UCSD-AML1 (cell line): ENCODE data around the gene TRAPPC5.

Source experiments
- DNase-seq: peaks from one replicate; lab custom pipeline; 2025; ENCODE audit not compliant: unreplicated experiment; lab: John Stamatoyannopoulos, UW

Gene TRAPPC5

GRCh38 chr19:7699003-7699402, 18.4 kb downstream of the TRAPPC5 start:
- DNase-seq: no peak

GRCh38 chr19:7699417-7700401, 19.1 kb downstream of the TRAPPC5 start:
- DNase-seq: no peak

GRCh38 chr19:7701049-7701653, 20.5 kb downstream of the TRAPPC5 start:
- no peak for DNase-seq

GRCh38 chr19:7701654-7702457, 21.2 kb downstream of the TRAPPC5 start, which contains the start of gene FCER2:
Gene FCER2 (minus strand): TSS chr19:7702131. CDS start chr19:7699760, 2,371 bp downstream.
- no peak for DNase-seq

GRCh38 chr19:7703332-7703731, 22.7 kb downstream of the TRAPPC5 start:
- DNase-seq: no peak

GRCh38 chr19:7704280-7705060, 23.8 kb downstream of the TRAPPC5 start:
- no peak for DNase-seq

GRCh38 chr19:7705387-7706187, 25.0 kb downstream of the TRAPPC5 start:
- peak; percentile 58 for DNase-seq

- no peak for DNase-seq
Observed at GRCh38 chr19:7706188-7706954, 25.7 kb downstream of the TRAPPC5 start.

GRCh38 chr19:7706955-7707456, 26.4 kb downstream of the TRAPPC5 start:
- no peak for DNase-seq

GRCh38 chr19:7709932-7710460, 29.4 kb downstream of the TRAPPC5 start:
- DNase-seq: no peak

- DNase-seq: no peak
Observed at GRCh38 chr19:7710616-7711015, 30.0 kb downstream of the TRAPPC5 start.

- no peak for DNase-seq
Observed at GRCh38 chr19:7715671-7716070, 35.0 kb downstream of the TRAPPC5 start.

- no peak for DNase-seq
Observed at GRCh38 chr19:7716762-7717161, 36.1 kb downstream of the TRAPPC5 start.

- no peak for DNase-seq
Observed at GRCh38 chr19:7718668-7719067, 38.0 kb downstream of the TRAPPC5 start.

GRCh38 chr19:7720351-7720750, 39.7 kb downstream of the TRAPPC5 start:
- DNase-seq: no peak

- DNase-seq: no peak
Observed at GRCh38 chr19:7722231-7722651, 41.6 kb downstream of the TRAPPC5 start.

- no peak for DNase-seq
Observed at GRCh38 chr19:7725791-7726190, 45.2 kb downstream of the TRAPPC5 start.

GRCh38 chr19:7729211-7729610, 48.6 kb downstream of the TRAPPC5 start:
- DNase-seq: no peak
